Omental fat pad (tissue), 4 donors: Measurements from ENCODE around the gene EIF2S2. TPM values are rescaled to one million over a fixed set of nuclear protein-coding genes. Genes with fewer than 3 reads are reported as not detected.

Source experiments
- ATAC-seq: fragments of 150-250 bp; one replicate; pipeline ENCODE4 v1.9.1; 2016; ENCODE audit warnings: mild to moderate bottlenecking, moderate library complexity; ENCODE audit not compliant: low FRiP score
- DNase-seq: peaks from one replicate; pipeline ENCODE4 v3.0.0-alpha.2; 2019; ENCODE audit warnings: low spot score
- CTCF ChIP-seq, 3 donors: fragments of 450-650 bp; IDR thresholded peaks; one replicate each; pipeline ENCODE4 v1.5.1; 2016 to 2017; ENCODE audit warnings: antibody characterized with exemption in 3 of 3, mild to moderate bottlenecking in 3 of 3, moderate library complexity in 2 of 3
- total RNA-seq, 4 donors: library from RNA; depleted of rRNA; stranded (reverse); fragments of >200 nt; gene quantifications; one replicate each; pipeline ENCODE4 v1.1.0, GENCODE V29; 2016

The EIF2S2 gene
- total RNA-seq, 4 donors from 2014 or later: 39.2 to 64.8 (median 51.7) TPM

- no peak for DNase-seq
- no peak for TF ChIP-seq CTCF (IDR thresholded peaks at IDR 0.05)
- ATAC-seq: no peak
Measured at GRCh38 chr20:34124469-34125249, 12.6 kb upstream of the EIF2S2 start.

- no peak for ATAC-seq
- TF ChIP-seq CTCF (IDR thresholded peaks at IDR 0.05): no peak
Measured at GRCh38 chr20:34123309-34123708, 11.3 kb upstream of the EIF2S2 start.

GRCh38 chr20:34122274-34122980 lies 10.4 kb upstream of the EIF2S2 start:
- no peak for ATAC-seq

More at GRCh38 chr20:34123309-34123708, 11.3 kb upstream of the EIF2S2 start:
- no peak for DNase-seq

GRCh38 chr20:34120213-34120612 lies 8.2 kb upstream of the EIF2S2 start:
- ATAC-seq (no peak), DNase-seq (no peak)
- TF ChIP-seq CTCF (IDR thresholded peaks at IDR 0.05): no peak

More at GRCh38 chr20:34122274-34122980, 10.4 kb upstream of the EIF2S2 start:
- DNase-seq: no peak
- TF ChIP-seq CTCF (IDR thresholded peaks at IDR 0.05): no peak

- TF ChIP-seq CTCF (IDR thresholded peaks at IDR 0.05): no peak
Measured at GRCh38 chr20:34115232-34115631, 3.2 kb upstream of the EIF2S2 start.

GRCh38 chr20:34114809-34115208 lies 2.8 kb upstream of the EIF2S2 start:
- DNase-seq (no peak), ATAC-seq (no peak)
- no peak for TF ChIP-seq CTCF (IDR thresholded peaks at IDR 0.05)

More at GRCh38 chr20:34115232-34115631, 3.2 kb upstream of the EIF2S2 start:
- ATAC-seq (no peak), DNase-seq (no peak)
